Measurements from ENCODE around the gene PAPOLA. TPM values are rescaled to one million over a fixed set of nuclear protein-coding genes. Genes with fewer than 3 reads are reported as not detected.

PAPOLA gene
- total RNA-seq, 1 experiment from 2014 or later: 207 TPM

DNA sequence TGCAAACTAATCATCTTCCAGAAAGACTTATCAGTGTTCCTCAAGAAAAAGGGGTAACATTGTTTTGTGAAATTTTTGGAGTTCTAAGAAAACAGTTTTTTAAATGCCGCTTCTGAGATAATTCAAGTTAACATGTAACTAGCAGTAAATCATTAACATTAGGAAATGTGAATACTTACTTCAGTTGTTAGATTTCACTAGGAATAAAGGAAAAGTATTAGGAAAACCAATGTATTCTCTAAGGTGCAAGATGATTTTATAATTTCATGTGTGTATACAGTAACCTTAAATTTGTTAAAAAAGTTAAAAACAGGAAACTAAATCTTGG lies 36.8 kb downstream of the PAPOLA start:
- Mint-ChIP-seq H3K27ac (ENCODE audit: unreplicated experiment) (peak overlapping the region; percentile 48), H3K4me1 (ENCODE audit: low read depth, unreplicated experiment) (peaks cover 19% of the 10 kb centered on the region), H3K9me3 (ENCODE audit: unreplicated experiment) (no peaks in the 10 kb centered on the region), H3K4me3 (ENCODE audit: unreplicated experiment) (peak overlapping the region; percentile 52), H3K27me3 (ENCODE audit: insufficient read depth, unreplicated experiment) (no peaks in the 10 kb centered on the region), H3K36me3 (ENCODE audit: insufficient read depth, unreplicated experiment) (peaks cover 37% of the 10 kb centered on the region)
- BruUV-seq (replicated peaks): no TSS peak
- peaks cover 57% of the 10 kb centered on the region for H3K4me1 ChIP-seq
- CTCF ChIA-PET: no interaction called here
- no peak for TF ChIP-seq CTCF (IDR thresholded peaks at IDR 0.05; ENCODE audit: insufficient read depth in 1 of 2, low read depth in 1 of 2, low read length in 1 of 2, severe bottlenecking in 1 of 2, unreplicated experiment in 1 of 2)
- DNase-seq: peak in 1 of 2 experiments; percentile 5
- H3K36me3 ChIP-seq (ENCODE audit: control insufficient read depth, insufficient read depth, low read length): no peaks in the 10 kb centered on the region
- no peaks in the 10 kb centered on the region for H3K9me3 ChIP-seq
- POLR2A ChIA-PET: no interaction called here
- H3K4me3 ChIP-seq (ENCODE audit: low read depth, low read length): no peak overlapping the region
- intact Hi-C loops (cut with micrococcal nuclease; ENCODE audit: unreplicated experiment): loop anchor here (1.0 kb wide), 1 partner anchor 71 kb away; no protein-coding TSS in a partner anchor
- no peaks in the 10 kb centered on the region for H3K27me3 ChIP-seq (replicated peaks; ENCODE audit: control insufficient read depth, insufficient read depth, low read length)

- ChIA-PET CTCF (no interaction called here), POLR2A (no interaction called here)
- H3K4me1 Mint-ChIP-seq (ENCODE audit: low read depth, unreplicated experiment): no peaks in the 10 kb centered on the region
Observed at GRCh38 chr14:96554315-96554910, 52.2 kb downstream of the PAPOLA start.

GRCh38 chr14:96559571-96559970 lies 57.4 kb downstream of the PAPOLA start:
- no peaks in the 10 kb centered on the region for H3K4me1 Mint-ChIP-seq (ENCODE audit: low read depth, unreplicated experiment)
- H3K36me3 ChIP-seq (ENCODE audit: control insufficient read depth, insufficient read depth, low read length): no peaks in the 10 kb centered on the region; the same call in 1 of the 2 replicates
- H3K4me3 ChIP-seq (ENCODE audit: low read depth, low read length): no peak overlapping the region
- no TSS peak for BruUV-seq (replicated peaks)
- H3K9me3 ChIP-seq: no peaks in the 10 kb centered on the region
- H3K27me3 ChIP-seq (replicated peaks; ENCODE audit: control insufficient read depth, insufficient read depth, low read length): no peaks in the 10 kb centered on the region
- no peaks in the 10 kb centered on the region for H3K27me3 Mint-ChIP-seq (ENCODE audit: insufficient read depth, unreplicated experiment)
- no peak overlapping the region for H3K27ac Mint-ChIP-seq (ENCODE audit: unreplicated experiment)
- intact Hi-C loops (cut with micrococcal nuclease; ENCODE audit: unreplicated experiment): no loop called here
- H3K9me3 Mint-ChIP-seq (ENCODE audit: unreplicated experiment): no peaks in the 10 kb centered on the region
- H3K4me3 Mint-ChIP-seq (ENCODE audit: unreplicated experiment): no peak overlapping the region
- no peak for TF ChIP-seq CTCF (IDR thresholded peaks at IDR 0.05; ENCODE audit: insufficient read depth in 1 of 2, low read depth in 1 of 2, low read length in 1 of 2, severe bottlenecking in 1 of 2, unreplicated experiment in 1 of 2)
- no peak for DNase-seq
- POLR2A ChIA-PET: no interaction called here
- H3K4me1 ChIP-seq: no peaks in the 10 kb centered on the region
- H3K36me3 Mint-ChIP-seq (ENCODE audit: insufficient read depth, unreplicated experiment): peaks cover 81% of the 10 kb centered on the region
- CTCF ChIA-PET: no interaction called here

More at GRCh38 chr14:96554315-96554910, 52.2 kb downstream of the PAPOLA start:
- no peak overlapping the region for H3K4me3 Mint-ChIP-seq (ENCODE audit: unreplicated experiment)
- DNase-seq: no peak
- H3K4me3 ChIP-seq (ENCODE audit: low read depth, low read length): no peak overlapping the region
- no peak overlapping the region for H3K27ac Mint-ChIP-seq (ENCODE audit: unreplicated experiment)
- BruUV-seq (replicated peaks): no TSS peak
- peaks cover 79% of the 10 kb centered on the region for H3K36me3 Mint-ChIP-seq (ENCODE audit: insufficient read depth, unreplicated experiment)
- intact Hi-C loops (cut with micrococcal nuclease; ENCODE audit: unreplicated experiment): no loop called here
- no peaks in the 10 kb centered on the region for H3K27me3 ChIP-seq (replicated peaks; ENCODE audit: control insufficient read depth, insufficient read depth, low read length)
- H3K9me3 ChIP-seq: no peaks in the 10 kb centered on the region
- H3K27me3 Mint-ChIP-seq (ENCODE audit: insufficient read depth, unreplicated experiment): no peaks in the 10 kb centered on the region
- TF ChIP-seq CTCF (IDR thresholded peaks at IDR 0.05; ENCODE audit: insufficient read depth in 1 of 2, low read depth in 1 of 2, low read length in 1 of 2, severe bottlenecking in 1 of 2, unreplicated experiment in 1 of 2): no peak
- no peaks in the 10 kb centered on the region for H3K4me1 ChIP-seq
- H3K9me3 Mint-ChIP-seq (ENCODE audit: unreplicated experiment): no peaks in the 10 kb centered on the region
- H3K36me3 ChIP-seq (ENCODE audit: control insufficient read depth, insufficient read depth, low read length): no peaks in the 10 kb centered on the region; the same call in 1 of the 2 replicates

All from Caco-2 (cell line).